Caco-2 (cell line): ENCODE data around the gene CHSY1. TPM values are rescaled to one million over a fixed set of nuclear protein-coding genes. Genes with fewer than 3 reads are reported as not detected.

Experiments used
- BruUV-seq: library from RNA; stranded (reverse); fragments of 400-500 nt; replicated peaks from 2 replicates; lab custom pipeline; 2021; lab: Mats Ljungman, UMichigan
- CTCF ChIA-PET: fragments of 300-600 bp; sonication (Branson Sonifier 250); formaldehyde crosslinking; loops from one replicate; lab custom pipeline; 2022; ENCODE audit warnings: antibody characterized with exemption; lab: Charles Lee
- POLR2A ChIA-PET: fragments of 300-600 bp; sonication (Branson Sonifier 250); formaldehyde crosslinking; loops from one replicate; lab custom pipeline; 2022; ENCODE audit warnings: antibody characterized with exemption; lab: Charles Lee
- DNase-seq, 2 experiments: peaks; one replicate each; pipeline versions ENCODE4 v3.0.0 to v3.0.0-alpha.2; 2020 to 2022
- H3K27me3 ChIP-seq: replicated peaks from 2 replicates; pipeline ENCODE4 v1.6.0; 2011; ENCODE audit warnings: low read length; ENCODE audit not compliant: control insufficient read depth, insufficient read depth
- H3K36me3 ChIP-seq: 2 replicates; pipeline ENCODE4 v1.5.1; 2011; ENCODE audit warnings: low read length; ENCODE audit not compliant: control insufficient read depth, insufficient read depth
- H3K4me1 ChIP-seq: fragments of 250-450 bp; sonication (Bioruptor Pico); 2 replicates; pipeline ENCODE4 v1.5.1; 2020; ENCODE audit warnings: mild to moderate bottlenecking
- H3K4me3 ChIP-seq: 2 replicates; pipeline ENCODE4 v1.5.1; 2011; ENCODE audit warnings: low read depth, mild to moderate bottlenecking, control low read depth, low read length
- H3K9me3 ChIP-seq: fragments of 250-450 bp; sonication (Bioruptor Pico); 2 replicates; pipeline ENCODE4 v1.5.1; 2020; ENCODE audit warnings: mild to moderate bottlenecking, moderate library complexity
- H3K27ac Mint-ChIP-seq: one replicate; pipeline ENCODE4 v1.8.0; 2022; ENCODE audit warnings: mixed read lengths; ENCODE audit not compliant: unreplicated experiment
- H3K27me3 Mint-ChIP-seq: one replicate; pipeline ENCODE4 v1.8.0; 2022; ENCODE audit warnings: mixed read lengths; ENCODE audit not compliant: insufficient read depth, unreplicated experiment
- H3K36me3 Mint-ChIP-seq: one replicate; pipeline ENCODE4 v1.8.0; 2022; ENCODE audit warnings: mild to moderate bottlenecking, mixed read lengths; ENCODE audit not compliant: insufficient read depth, unreplicated experiment
- H3K4me1 Mint-ChIP-seq: one replicate; pipeline ENCODE4 v1.8.0; 2022; ENCODE audit warnings: low read depth, mixed read lengths; ENCODE audit not compliant: unreplicated experiment
- H3K4me3 Mint-ChIP-seq: one replicate; pipeline ENCODE4 v1.8.0; 2022; ENCODE audit warnings: mild to moderate bottlenecking, moderate library complexity, mixed read lengths; ENCODE audit not compliant: unreplicated experiment
- H3K9me3 Mint-ChIP-seq: one replicate; pipeline ENCODE4 v1.8.0; 2022; ENCODE audit warnings: mixed read lengths; ENCODE audit not compliant: unreplicated experiment
- intact Hi-C: fragments of 100-400 bp; cut with micrococcal nuclease; formaldehyde crosslinking; loops from one replicate; pipeline ENCODE4 v1.10.0; 2022; ENCODE audit not compliant: unreplicated experiment
- total RNA-seq: library from RNA; stranded (reverse); gene quantifications from 2 replicates; pipeline ENCODE4 v1.2.3, GENCODE V29; 2022
- TF ChIP-seq, protein P1 (sequence below), 2 experiments: fragments of 200-600 bp in 1 of 2; IDR thresholded peaks; 1 replicate in 1 of 2; 2 replicates in 1 of 2; pipeline versions ENCODE4 v1.5.1 to v1.8.0; 2011 to 2022; ENCODE audit warnings: antibody characterized with exemption in 1 of 2, control low read depth in 1 of 2, inconsistent platforms in 1 of 2, low read depth in 1 of 2, low read length in 1 of 2, mild to moderate bottlenecking in 1 of 2, moderate library complexity in 1 of 2; ENCODE audit not compliant: insufficient read depth in 1 of 2, severe bottlenecking in 1 of 2, unreplicated experiment in 1 of 2

The CHSY1 gene
- total RNA-seq, 1 experiment from 2014 or later, result 18.7 TPM

DNA sequence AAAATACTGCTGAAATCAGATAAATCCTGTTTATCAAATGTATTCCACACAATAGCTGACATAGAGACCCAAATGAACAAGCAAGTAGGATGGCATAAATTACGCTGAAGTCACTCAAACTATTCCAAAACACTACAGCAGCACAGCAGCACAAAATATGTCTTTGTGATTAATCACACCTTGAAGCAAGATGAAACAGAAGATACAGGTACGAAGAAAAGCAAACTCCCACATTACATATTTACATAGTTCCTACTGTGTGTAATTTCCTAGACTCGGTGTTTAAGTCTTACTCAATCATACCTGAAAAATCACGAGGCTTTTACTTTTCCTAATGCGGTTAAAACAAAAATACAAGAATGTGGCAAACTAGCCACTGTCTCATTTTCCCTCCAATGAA is 38.3 kb downstream of the CHSY1 start:
- Mint-ChIP-seq H3K36me3 (no peaks in the 10 kb centered on the region), H3K4me3 (no peak overlapping the region), H3K4me1 (peaks cover 21% of the 10 kb centered on the region), H3K27ac (no peak overlapping the region), H3K27me3 (no peaks in the 10 kb centered on the region), H3K9me3 (no peaks in the 10 kb centered on the region)
- ChIA-PET POLR2A (no interaction called here), CTCF (no interaction called here)
- no peaks in the 10 kb centered on the region for H3K27me3 ChIP-seq
- TF ChIP-seq, protein P1, sequence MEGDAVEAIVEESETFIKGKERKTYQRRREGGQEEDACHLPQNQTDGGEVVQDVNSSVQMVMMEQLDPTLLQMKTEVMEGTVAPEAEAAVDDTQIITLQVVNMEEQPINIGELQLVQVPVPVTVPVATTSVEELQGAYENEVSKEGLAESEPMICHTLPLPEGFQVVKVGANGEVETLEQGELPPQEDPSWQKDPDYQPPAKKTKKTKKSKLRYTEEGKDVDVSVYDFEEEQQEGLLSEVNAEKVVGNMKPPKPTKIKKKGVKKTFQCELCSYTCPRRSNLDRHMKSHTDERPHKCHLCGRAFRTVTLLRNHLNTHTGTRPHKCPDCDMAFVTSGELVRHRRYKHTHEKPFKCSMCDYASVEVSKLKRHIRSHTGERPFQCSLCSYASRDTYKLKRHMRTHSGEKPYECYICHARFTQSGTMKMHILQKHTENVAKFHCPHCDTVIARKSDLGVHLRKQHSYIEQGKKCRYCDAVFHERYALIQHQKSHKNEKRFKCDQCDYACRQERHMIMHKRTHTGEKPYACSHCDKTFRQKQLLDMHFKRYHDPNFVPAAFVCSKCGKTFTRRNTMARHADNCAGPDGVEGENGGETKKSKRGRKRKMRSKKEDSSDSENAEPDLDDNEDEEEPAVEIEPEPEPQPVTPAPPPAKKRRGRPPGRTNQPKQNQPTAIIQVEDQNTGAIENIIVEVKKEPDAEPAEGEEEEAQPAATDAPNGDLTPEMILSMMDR (IDR thresholded peaks at IDR 0.05; ENCODE audit: insufficient read depth in 1 of 2, low read depth in 1 of 2, low read length in 1 of 2, severe bottlenecking in 1 of 2, unreplicated experiment in 1 of 2), result no peak
- no peak overlapping the region for H3K4me3 ChIP-seq
- no TSS peak for BruUV-seq
- no peaks in the 10 kb centered on the region for H3K36me3 ChIP-seq
- 0 out of 2 replicates have a peak, but pooled peaks cover 12% of the 10 kb centered on the region for H3K4me1 ChIP-seq
- no peak for DNase-seq
- no peaks in the 10 kb centered on the region for H3K9me3 ChIP-seq
- intact Hi-C loops, result no loop called here

DNA sequence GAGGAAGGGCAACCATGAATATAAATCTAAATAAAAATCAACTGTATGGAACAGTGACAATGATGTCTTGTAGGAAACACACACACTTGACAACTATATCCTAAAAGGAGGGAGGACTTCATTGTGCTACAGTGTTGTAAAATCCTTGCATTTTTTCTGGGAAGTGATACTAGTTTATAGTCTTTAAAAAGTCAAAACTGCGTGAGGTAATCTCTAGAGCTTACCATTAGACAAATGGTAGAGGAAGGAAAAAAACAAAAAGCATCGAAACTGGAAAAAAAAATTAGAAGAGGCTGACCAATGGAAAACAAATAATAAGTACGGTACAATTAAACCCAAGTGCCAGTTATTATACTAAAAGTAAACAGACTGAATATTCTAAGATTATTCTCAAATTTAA is 38.7 kb downstream of the CHSY1 start:
- Mint-ChIP-seq H3K36me3 (no peaks in the 10 kb centered on the region), H3K27ac (no peak overlapping the region), H3K4me1 (peaks cover 21% of the 10 kb centered on the region), H3K9me3 (no peaks in the 10 kb centered on the region), H3K27me3 (no peaks in the 10 kb centered on the region), H3K4me3 (no peak overlapping the region)
- DNase-seq, result no peak
- CTCF ChIA-PET, result no interaction called here
- Histone ChIP-seq H3K4me3 (no peak overlapping the region), H3K9me3 (no peaks in the 10 kb centered on the region), H3K4me1 (0 out of 2 replicates have a peak, but pooled peaks cover 12% of the 10 kb centered on the region), H3K27me3 (no peaks in the 10 kb centered on the region), H3K36me3 (no peaks in the 10 kb centered on the region)
- TF ChIP-seq, protein P1 (IDR thresholded peaks at IDR 0.05; ENCODE audit: insufficient read depth in 1 of 2, low read depth in 1 of 2, low read length in 1 of 2, severe bottlenecking in 1 of 2, unreplicated experiment in 1 of 2), result no peak
- POLR2A ChIA-PET, result no interaction called here
- BruUV-seq, result no TSS peak
- intact Hi-C loops, result no loop called here

DNA sequence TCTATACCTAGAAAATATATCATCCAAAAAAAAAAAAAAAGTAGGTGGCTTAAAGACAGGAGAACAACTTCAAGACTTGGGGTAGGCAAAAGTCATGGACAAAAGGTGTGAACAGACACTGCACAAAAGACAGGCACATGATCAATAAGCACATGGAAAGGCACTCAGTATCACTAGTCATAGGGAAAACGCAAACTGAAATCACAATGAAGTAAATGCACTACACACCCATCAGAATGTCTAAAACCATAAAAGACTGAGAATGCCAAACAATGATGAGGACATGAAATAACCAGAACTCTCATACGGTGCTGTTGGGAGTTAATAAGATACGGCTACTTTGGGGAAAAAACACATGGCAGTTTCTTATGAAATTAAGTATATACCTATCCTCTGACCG is 40.0 kb downstream of the CHSY1 start:
- no peaks in the 10 kb centered on the region for H3K27me3 Mint-ChIP-seq
- BruUV-seq, result no TSS peak
- H3K27me3 ChIP-seq, result no peaks in the 10 kb centered on the region
- TF ChIP-seq, protein P1 (IDR thresholded peaks at IDR 0.05; ENCODE audit: insufficient read depth in 1 of 2, low read depth in 1 of 2, low read length in 1 of 2, severe bottlenecking in 1 of 2, unreplicated experiment in 1 of 2), result no peak
- CTCF ChIA-PET, result no interaction called here
- no peaks in the 10 kb centered on the region for H3K36me3 Mint-ChIP-seq
- H3K4me3 Mint-ChIP-seq, result no peak overlapping the region
- no peak for DNase-seq
- no peak overlapping the region for H3K4me3 ChIP-seq
- peaks cover 15% of the 10 kb centered on the region for H3K4me1 Mint-ChIP-seq
- 0 out of 2 replicates have a peak, but pooled peaks cover 12% of the 10 kb centered on the region for H3K4me1 ChIP-seq
- no peaks in the 10 kb centered on the region for H3K9me3 ChIP-seq
- no peaks in the 10 kb centered on the region for H3K9me3 Mint-ChIP-seq
- no peaks in the 10 kb centered on the region; the same call in 1 of the 2 replicates for H3K36me3 ChIP-seq
- no peak overlapping the region for H3K27ac Mint-ChIP-seq
- POLR2A ChIA-PET, result interaction anchor here (0.6 kb wide), 1 partner anchor 40 kb away, joined by 3 read pairs; the partner anchor contains the start of gene CHSY1
- intact Hi-C loops, result no loop called here
